Measurements from ENCODE around the gene DOCK4. TPM values are rescaled to one million over a fixed set of nuclear protein-coding genes. Genes with fewer than 3 reads are reported as not detected.
A peak's percentile ranks its signal among the peaks of the same experiment; 100 is the strongest.
"Not testable (repeated sequence)": the region's sequence is repeated elsewhere in the genome, so short reads cannot be mapped to it uniquely, and the experiment has no call there.

The DOCK4 gene
- total and polyA plus RNA-seq, 4 donors: 2.9 to 94.3 (median 20.0) TPM

DNA sequence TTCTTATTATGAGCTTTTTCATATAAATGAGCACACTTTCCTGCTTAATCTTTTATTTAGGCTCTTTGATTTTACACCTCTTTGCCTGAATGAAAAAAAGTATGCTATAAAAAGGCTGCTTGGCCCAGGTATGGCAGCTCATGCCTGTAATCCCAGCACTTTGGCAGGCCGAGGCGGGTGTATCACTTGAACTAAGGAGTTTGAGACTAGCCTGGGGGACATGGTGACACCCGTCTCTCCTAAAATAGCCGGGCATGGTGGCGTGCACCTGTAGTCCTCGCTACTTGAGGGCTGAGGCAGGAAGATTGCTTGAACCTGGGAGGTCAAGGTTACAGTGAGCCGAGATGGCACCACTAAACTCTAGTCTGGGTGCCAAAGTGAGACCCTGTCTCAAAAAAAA is 72.9 kb downstream of the DOCK4 start:
- DNase-seq: no peak
- Histone ChIP-seq H3K36me3 (ENCODE audit: control insufficient read depth in 1 of 2, insufficient read depth in 2 of 2, low read length in 1 of 2) (no peaks in the 10 kb centered on the region), H3K27me3 (ENCODE audit: control insufficient read depth in 1 of 2, insufficient read depth in 2 of 2, low read length in 1 of 2) (no peaks in the 10 kb centered on the region), H3K4me3 (ENCODE audit: low read length in 2 of 2) (no peak overlapping the region), H3K9me3 (ENCODE audit: control insufficient read depth, low read length) (no peaks in the 10 kb centered on the region), H3K4me1 (ENCODE audit: control insufficient read depth in 1 of 2, insufficient read depth in 2 of 2, low read length in 2 of 2) (peaks cover 2 to 18% of the 10 kb centered on the region in 2 donors), H3K27ac (ENCODE audit: low read depth in 1 of 2, low read length in 2 of 2) (no peak overlapping the region)
- WGBS, 2 donors: 91 to 96% methylated on average over 7 of the region's 7 CpGs
- intact Hi-C loops (cut with DNase I): no loop called here
- ATAC-seq (ENCODE audit: low FRiP score): no peak

DNA sequence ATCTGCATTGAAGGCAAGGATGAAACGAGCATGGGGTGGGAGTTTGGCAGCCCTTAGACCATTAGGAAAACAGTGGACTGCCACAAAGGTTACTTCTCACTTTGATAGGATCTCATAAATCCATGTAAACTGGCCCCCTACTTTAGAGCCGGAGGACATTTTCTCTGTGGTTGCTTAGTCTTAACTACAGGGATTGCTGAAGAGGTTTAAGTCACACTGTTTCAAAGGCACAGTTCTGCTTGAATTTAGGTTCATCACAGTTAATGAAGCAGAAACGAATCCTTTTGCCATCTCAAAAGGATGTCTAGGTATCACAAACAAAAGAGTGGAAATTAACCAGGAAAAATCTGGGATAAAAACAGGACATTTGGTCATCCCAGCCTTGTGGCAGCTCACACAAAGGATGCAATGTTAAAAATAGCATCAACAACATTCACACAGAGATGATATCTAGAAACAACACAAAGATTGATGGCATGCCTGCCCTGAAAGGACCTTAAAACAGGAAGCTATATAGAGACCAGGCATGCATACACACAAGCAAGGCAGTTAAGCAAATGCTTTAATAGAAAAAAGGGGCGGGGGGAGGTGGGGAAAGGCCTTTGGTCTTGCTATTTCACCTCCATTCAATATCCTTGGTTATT is 74.0 kb downstream of the DOCK4 start:
- Histone ChIP-seq H3K4me3 (ENCODE audit: low read length in 2 of 2) (peak overlapping the region in 1 of 2 donors; percentile 5), H3K9me3 (ENCODE audit: control insufficient read depth, low read length) (no peaks in the 10 kb centered on the region), H3K4me1 (ENCODE audit: control insufficient read depth in 1 of 2, insufficient read depth in 2 of 2, low read length in 2 of 2) (peaks cover 2 to 18% of the 10 kb centered on the region in 2 donors), H3K36me3 (ENCODE audit: control insufficient read depth in 1 of 2, insufficient read depth in 2 of 2, low read length in 1 of 2) (no peaks in the 10 kb centered on the region), H3K27me3 (ENCODE audit: control insufficient read depth in 1 of 2, insufficient read depth in 2 of 2, low read length in 1 of 2) (no peaks in the 10 kb centered on the region), H3K27ac (ENCODE audit: low read depth in 1 of 2, low read length in 2 of 2) (peak overlapping the region; percentile 21 to 82)
- WGBS, 2 donors: 15 to 17% methylated on average over 4 of the region's 4 CpGs
- ATAC-seq (ENCODE audit: low FRiP score) (no peak), DNase-seq (no peak)
- intact Hi-C loops (cut with DNase I): no loop called here

DNA sequence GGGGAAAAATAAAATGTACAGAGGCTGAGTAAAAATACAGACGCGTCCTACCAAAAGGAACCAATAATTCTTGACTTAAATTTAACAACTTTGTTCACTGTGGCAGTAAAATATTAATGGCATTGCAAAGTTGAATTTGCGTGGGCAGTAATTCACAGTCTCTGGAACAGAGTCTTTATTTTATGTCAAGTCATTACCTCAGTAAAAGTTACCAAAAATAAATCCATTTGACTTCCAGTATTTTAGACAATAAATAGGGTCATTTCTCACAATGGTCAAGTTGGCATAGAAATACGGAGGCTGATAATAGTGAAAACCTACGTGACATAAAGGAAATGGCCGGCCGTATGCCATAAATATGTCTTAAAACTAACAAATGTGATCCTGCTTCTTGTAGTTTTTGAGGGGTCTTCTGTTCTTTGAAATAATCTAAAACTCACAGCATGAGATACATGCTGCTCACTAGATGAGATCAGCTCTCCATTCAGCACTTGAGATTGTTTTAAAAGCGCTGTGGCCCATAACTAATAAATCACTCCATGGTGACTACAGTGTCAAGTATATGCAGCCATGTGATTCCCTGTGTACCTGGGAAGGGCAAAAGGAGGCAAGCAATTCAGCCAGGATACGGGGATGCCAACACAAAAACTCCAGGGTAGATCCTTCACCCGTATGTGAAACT is 75.3 kb downstream of the DOCK4 start:
- 15 to 16% methylated on average over 10 of the region's 10 CpGs for WGBS, 2 donors
- intact Hi-C loops (cut with DNase I): no loop called here
- Histone ChIP-seq H3K36me3 (ENCODE audit: control insufficient read depth in 1 of 2, insufficient read depth in 2 of 2, low read length in 1 of 2) (no peaks in the 10 kb centered on the region), H3K9me3 (ENCODE audit: control insufficient read depth, low read length) (no peaks in the 10 kb centered on the region), H3K4me3 (ENCODE audit: low read length in 2 of 2) (no peak overlapping the region), H3K4me1 (ENCODE audit: control insufficient read depth in 1 of 2, insufficient read depth in 2 of 2, low read length in 2 of 2) (peaks cover 2 to 18% of the 10 kb centered on the region in 2 donors), H3K27me3 (ENCODE audit: control insufficient read depth in 1 of 2, insufficient read depth in 2 of 2, low read length in 1 of 2) (no peaks in the 10 kb centered on the region), H3K27ac (ENCODE audit: low read depth in 1 of 2, low read length in 2 of 2) (peak overlapping the region; percentile 43 to 64)
- no peak for DNase-seq
- no peak for ATAC-seq (ENCODE audit: low FRiP score)

DNA sequence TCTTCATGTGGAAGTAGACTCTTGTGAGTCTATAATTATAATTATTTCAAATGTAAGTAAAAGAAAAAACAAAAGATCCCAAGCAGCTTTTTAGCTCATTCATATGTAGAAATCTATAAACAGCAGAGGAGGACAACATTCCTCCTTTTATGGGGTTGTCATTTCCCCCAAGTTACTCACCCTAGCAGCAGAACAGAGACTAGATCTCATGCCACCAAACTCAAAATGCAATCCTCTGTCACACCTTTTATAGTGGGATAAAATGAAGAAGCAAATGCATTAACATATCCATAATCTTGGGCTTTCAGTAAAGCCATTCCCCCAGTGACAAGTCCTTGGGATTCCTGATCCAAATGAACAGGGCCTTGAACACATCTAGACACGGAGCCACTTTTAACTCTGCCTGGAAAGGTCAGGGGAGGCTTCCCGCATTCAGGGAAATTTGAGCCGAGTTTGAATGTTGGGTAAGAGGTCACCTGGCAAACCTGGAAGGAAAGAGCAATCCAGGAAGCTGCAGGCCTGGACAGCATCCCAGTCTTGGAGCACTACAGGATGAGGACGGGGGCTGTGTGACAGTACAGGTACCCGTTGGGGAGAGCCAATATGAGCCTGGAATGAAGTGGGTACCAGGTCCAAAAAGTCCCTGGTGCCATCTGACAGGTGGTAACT is 76.4 kb downstream of the DOCK4 start:
- H3K9me3 ChIP-seq (ENCODE audit: control insufficient read depth, low read length): no peaks in the 10 kb centered on the region
- no peaks in the 10 kb centered on the region for H3K36me3 ChIP-seq (ENCODE audit: control insufficient read depth in 1 of 2, insufficient read depth in 2 of 2, low read length in 1 of 2)
- 62% methylated on average over 5 of the region's 5 CpGs for WGBS, 2 donors
- intact Hi-C loops (cut with DNase I): no loop called here
- ATAC-seq (ENCODE audit: low FRiP score) (no peak), DNase-seq (no peak)
- no peak overlapping the region for H3K4me3 ChIP-seq (ENCODE audit: low read length in 2 of 2)
- peak overlapping the region; percentile 18 to 58 for H3K27ac ChIP-seq (ENCODE audit: low read depth in 1 of 2, low read length in 2 of 2)
- peaks cover 2 to 18% of the 10 kb centered on the region in 2 donors for H3K4me1 ChIP-seq (ENCODE audit: control insufficient read depth in 1 of 2, insufficient read depth in 2 of 2, low read length in 2 of 2)
- H3K27me3 ChIP-seq (ENCODE audit: control insufficient read depth in 1 of 2, insufficient read depth in 2 of 2, low read length in 1 of 2): no peaks in the 10 kb centered on the region

DNA sequence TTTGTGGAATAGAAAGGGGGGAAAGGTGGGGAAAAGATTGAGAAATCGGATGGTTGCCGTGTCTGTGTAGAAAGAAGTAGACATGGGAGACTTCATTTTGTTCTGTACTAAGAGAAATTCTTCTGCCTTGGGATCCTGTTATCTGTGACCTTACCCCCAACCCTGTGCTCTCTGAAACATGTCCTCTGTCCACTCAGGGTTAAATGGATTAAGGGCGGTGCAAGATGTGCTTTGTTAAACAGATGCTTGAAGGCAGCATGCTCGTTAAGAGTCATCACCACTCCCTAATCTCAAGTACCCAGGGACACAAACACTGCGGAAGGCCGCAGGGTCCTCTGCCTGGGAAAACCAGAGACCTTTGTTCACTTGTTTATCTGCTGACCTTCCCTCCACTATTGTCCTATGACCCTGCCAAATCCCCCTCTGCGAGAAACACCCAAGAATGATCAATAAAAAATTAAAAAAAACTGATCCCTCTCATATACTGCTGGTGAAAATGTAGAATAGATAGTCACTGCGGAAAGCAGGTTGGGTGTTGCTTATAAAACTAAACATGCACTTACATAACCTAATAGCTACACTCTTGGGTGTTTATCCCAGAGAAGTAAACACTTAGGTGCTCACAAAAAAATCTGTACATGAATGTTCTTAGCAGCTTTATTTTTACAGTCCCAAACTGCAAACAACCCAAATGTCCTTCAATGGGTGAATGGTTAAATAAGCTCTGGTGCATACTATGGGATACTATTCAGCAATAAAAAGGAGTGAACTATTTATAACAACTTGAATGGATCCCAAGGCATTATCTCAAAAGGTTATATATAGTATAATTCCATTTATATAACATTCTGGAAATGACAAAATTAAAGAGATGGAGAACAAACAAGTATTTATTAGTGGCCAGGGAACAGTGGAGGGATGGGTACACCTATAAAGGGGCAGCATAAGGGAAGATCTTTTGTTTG is 77.5 kb downstream of the DOCK4 start:
- H3K27me3 ChIP-seq (ENCODE audit: control insufficient read depth in 1 of 2, insufficient read depth in 2 of 2, low read length in 1 of 2); H3K4me3 ChIP-seq (ENCODE audit: low read length in 2 of 2); DNase-seq; H3K36me3 ChIP-seq (ENCODE audit: control insufficient read depth in 1 of 2, insufficient read depth in 2 of 2, low read length in 1 of 2); H3K27ac ChIP-seq (ENCODE audit: low read depth in 1 of 2, low read length in 2 of 2); intact Hi-C loops (cut with DNase I); ATAC-seq (ENCODE audit: low FRiP score); H3K9me3 ChIP-seq (ENCODE audit: control insufficient read depth, low read length): not testable (repeated sequence)
- H3K4me1 ChIP-seq (ENCODE audit: control insufficient read depth in 1 of 2, insufficient read depth in 2 of 2, low read length in 2 of 2): peaks cover 2 to 18% of the 10 kb centered on the region in 2 donors
- WGBS, 2 donors: 95% methylated on average over 5 to 6 of the region's 8 CpGs

DNA sequence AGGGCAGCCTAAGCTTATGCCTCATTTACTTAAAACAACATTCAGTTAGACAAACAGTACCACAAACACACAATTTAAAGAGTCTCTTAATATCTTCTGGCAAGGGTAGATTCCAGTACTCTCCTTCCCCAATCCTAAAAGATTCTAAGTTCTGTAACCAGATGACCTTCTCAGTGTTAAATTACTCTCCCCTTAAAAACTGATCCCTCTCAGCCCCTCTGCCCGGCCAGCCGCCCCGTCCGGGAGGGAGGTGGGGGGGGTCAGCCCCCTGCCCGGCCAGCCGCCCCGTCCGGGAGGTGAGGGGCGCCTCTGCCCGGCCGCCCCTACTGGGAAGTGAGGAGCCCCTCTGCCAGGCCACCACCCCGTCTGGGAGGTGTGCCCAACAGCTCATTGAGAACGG is 78.2 kb downstream of the DOCK4 start:
- intact Hi-C loops (cut with DNase I); ATAC-seq (ENCODE audit: low FRiP score); H3K36me3 ChIP-seq (ENCODE audit: control insufficient read depth in 1 of 2, insufficient read depth in 2 of 2, low read length in 1 of 2); H3K27ac ChIP-seq (ENCODE audit: low read depth in 1 of 2, low read length in 2 of 2); H3K9me3 ChIP-seq (ENCODE audit: control insufficient read depth, low read length); DNase-seq; H3K4me3 ChIP-seq (ENCODE audit: low read length in 2 of 2); H3K27me3 ChIP-seq (ENCODE audit: control insufficient read depth in 1 of 2, insufficient read depth in 2 of 2, low read length in 1 of 2): not testable (repeated sequence)
- peaks cover 2 to 13% of the 10 kb centered on the region in 2 donors for H3K4me1 ChIP-seq (ENCODE audit: control insufficient read depth in 1 of 2, insufficient read depth in 2 of 2, low read length in 2 of 2)
- 94 to 97% methylated on average over 7 to 11 of the region's 13 CpGs for WGBS, 2 donors

DNA sequence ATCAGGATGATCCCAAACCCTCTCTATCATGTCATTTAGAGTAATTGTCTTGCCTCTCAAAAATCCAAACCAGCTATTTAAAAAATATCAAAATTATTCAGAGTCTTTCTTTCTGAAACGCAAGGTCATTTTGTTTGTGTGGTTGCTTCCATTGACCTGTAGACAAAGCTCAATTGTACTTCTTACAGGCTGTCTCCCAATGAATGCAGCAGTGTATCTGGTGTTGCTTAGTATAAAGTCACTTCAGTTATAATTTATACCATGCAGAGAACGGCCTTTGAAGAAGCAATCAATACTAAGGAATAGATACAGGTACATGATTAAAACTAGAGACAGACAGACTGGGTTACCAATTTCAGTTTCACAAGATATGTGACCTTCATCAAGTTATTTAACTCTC is 80.9 kb downstream of the DOCK4 start:
- intact Hi-C loops (cut with DNase I): no loop called here
- 97 to 100% methylated on average over 2 of the region's 2 CpGs for WGBS, 2 donors
- ATAC-seq (ENCODE audit: low FRiP score): no peak

DNA sequence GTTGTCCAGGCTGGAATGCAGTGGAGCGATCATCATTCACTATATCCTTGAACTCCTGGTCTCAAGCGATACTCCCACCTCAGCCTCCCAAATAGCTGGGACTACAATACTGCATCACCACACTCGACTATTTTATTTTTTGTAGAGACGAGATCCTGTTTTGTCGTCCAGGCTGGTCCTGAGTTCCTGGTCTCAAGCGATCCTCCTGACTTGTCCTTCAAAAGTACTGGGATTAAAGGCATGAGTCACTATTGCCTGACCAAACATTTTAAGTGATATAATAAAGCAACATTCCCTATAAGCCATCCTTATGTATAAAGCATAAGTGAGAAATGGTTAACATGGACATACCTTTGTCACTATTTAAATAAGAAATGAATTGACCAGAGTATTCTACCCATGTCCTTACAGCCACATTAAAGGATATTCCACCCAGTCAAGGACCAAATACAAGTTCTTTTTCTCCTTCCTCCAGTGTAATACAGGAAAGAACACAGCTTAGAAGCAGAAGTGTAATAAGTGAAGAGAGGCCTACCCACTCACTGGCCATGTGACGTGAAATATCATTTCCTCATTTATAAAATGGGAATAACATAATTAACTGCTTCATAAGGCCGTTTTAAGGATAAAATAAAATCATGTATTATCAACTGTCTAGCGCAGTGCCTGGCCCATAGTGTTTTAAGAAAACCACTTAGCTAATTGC is 82.0 kb downstream of the DOCK4 start:
- Histone ChIP-seq H3K27me3 (ENCODE audit: control insufficient read depth in 1 of 2, insufficient read depth in 2 of 2, low read length in 1 of 2) (no peaks in the 10 kb centered on the region), H3K4me1 (ENCODE audit: control insufficient read depth in 1 of 2, insufficient read depth in 2 of 2, low read length in 2 of 2) (no peaks in the 10 kb centered on the region), H3K4me3 (ENCODE audit: low read length in 2 of 2) (no peak overlapping the region), H3K27ac (ENCODE audit: low read depth in 1 of 2, low read length in 2 of 2) (no peak overlapping the region), H3K36me3 (ENCODE audit: control insufficient read depth in 1 of 2, insufficient read depth in 2 of 2, low read length in 1 of 2) (no peaks in the 10 kb centered on the region), H3K9me3 (ENCODE audit: control insufficient read depth, low read length) (no peaks in the 10 kb centered on the region)
- intact Hi-C loops (cut with DNase I): no loop called here
- DNase-seq (no peak), ATAC-seq (ENCODE audit: low FRiP score) (no peak)
- WGBS, 2 donors: 95 to 96% methylated on average over 9 of the region's 9 CpGs

More for the DNA sequence above, 80.9 kb downstream of the DOCK4 start:
- Histone ChIP-seq H3K9me3 (ENCODE audit: control insufficient read depth, low read length) (no peaks in the 10 kb centered on the region), H3K4me1 (ENCODE audit: control insufficient read depth in 1 of 2, insufficient read depth in 2 of 2, low read length in 2 of 2) (peaks cover 0 to 6% of the 10 kb centered on the region in 2 donors), H3K27ac (ENCODE audit: low read depth in 1 of 2, low read length in 2 of 2) (no peak overlapping the region), H3K27me3 (ENCODE audit: control insufficient read depth in 1 of 2, insufficient read depth in 2 of 2, low read length in 1 of 2) (no peaks in the 10 kb centered on the region), H3K36me3 (ENCODE audit: control insufficient read depth in 1 of 2, insufficient read depth in 2 of 2, low read length in 1 of 2) (no peaks in the 10 kb centered on the region), H3K4me3 (ENCODE audit: low read length in 2 of 2) (no peak overlapping the region)
- DNase-seq: no peak
